GM19438 (cell line): ENCODE results near the gene DLGAP1.
A peak's percentile ranks its signal among the peaks of the same experiment; 100 is the strongest.

Experiments
- ATAC-seq: cut with Tn5 transposase; IDR thresholded peaks from one replicate; pipeline ENCODE4 v1.9.1; 2021; ENCODE audit warnings: low read depth; ENCODE audit not compliant: unreplicated experiment

DLGAP1 gene

DNA sequence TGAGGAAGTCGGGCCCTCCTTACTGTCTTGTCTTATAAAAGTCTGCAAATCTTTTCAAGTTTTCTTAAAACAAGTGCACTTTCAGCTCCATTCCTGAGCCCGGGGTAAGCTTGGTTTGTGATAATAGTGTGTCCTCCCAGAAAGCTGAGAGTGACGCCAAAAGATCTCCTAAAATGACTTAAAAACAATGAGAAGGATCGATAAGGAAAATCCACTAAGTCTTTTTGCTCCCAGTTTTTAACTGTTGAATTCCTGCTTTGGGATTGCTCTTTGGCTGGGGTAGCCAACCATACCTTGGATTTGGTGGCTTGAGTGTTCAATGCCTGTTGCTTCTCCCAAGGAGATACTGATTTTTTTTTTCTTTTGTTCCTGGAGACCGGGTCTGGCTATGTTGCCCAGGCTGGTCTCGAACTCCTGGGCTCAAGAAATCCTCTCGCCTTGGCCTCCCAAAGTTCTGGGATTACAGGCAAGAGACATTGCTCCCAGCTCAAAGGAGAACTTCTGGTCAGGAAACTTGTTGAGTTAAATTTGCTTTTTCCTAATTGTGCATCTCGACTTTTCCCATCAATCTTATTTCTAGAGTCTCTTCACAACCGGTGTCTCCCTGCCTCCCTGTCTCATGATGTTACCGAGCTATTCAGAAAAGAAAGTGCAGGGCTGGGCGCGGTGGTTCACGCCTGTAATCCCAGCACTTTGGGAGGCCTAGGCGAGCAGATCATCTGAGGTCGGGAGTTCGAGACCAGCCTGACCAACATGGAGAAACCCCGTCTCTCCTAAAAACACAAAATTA lies 1002.2 kb downstream of the DLGAP1 start:
- no peak for ATAC-seq

DNA sequence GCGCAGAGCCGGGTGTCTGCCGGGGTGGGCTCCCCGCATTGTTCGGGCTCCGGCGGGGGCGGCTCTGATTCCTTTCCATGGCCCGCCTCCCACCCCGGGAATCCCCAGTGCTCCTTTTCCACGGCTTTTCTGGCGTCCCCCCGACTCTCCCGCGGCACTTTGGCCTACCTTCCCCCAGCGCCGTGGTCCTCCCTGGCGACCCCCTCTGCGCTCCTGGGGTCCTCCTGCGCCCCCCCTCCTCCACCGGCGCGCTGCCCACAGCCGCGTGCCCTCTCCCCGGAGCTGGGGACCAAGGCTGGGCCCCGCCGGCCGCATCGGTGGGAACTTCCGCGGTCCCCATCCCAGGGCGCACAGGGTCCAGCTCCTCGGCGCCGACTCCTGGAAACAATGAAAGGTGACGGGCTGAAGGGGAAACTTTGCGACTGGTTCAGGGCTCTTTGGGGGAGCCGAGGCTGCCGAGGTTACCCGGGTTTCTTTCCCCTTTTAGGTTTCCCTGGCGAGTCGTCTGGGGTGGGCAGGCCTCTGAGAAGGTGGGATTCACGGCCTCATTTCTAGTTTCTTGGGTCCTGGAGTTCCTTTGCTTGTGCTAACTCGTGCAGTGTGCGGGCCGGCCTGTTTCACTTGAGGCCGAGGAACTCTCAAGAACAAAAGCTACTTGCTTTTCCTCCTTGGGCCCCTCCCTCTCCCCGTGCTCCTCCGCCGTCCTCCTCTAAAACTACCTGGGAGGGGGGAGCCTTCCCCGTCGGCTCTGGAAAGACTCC lies 1002.9 kb downstream of the DLGAP1 start:
- no peak for ATAC-seq

DNA sequence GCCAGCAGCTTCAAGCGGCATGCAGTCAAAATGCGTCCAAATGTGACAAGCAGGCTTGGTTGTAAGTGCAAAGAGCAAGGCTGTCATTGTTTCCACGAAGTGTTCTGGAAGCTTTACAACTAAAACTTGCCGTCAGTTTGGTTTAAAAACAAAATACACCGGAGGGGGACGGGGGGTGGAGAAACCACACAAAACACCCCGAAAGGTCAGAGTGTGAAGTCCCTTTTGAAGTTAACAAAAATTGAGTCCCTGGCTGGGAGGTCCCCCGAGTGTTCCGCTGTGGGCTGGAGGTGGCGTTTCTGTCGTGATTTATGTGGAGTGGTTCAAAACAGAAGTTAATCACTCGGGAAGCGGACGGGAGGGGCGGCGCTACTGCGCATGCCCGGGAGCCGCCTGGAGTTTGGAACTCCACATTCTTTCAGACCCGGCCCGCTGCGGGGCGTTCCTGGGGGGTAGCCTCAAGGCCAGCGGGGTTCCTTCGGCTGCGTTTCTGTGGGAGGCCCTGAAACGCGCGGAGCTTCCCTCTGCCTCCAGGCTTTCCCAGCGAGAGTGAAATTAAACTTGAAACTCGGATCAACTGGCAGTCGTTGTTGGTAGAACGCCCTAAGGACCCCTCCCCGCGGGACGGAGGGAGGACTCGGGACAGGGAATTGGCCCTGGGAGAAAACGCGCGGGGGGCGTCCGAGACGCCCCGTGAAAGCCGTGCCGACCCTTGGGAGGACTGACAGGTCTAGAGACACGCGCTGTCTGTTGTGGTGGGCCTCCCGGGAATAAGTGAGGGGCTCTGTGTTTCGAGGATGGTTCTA lies 1003.7 kb downstream of the DLGAP1 start:
- no peak for ATAC-seq

DNA sequence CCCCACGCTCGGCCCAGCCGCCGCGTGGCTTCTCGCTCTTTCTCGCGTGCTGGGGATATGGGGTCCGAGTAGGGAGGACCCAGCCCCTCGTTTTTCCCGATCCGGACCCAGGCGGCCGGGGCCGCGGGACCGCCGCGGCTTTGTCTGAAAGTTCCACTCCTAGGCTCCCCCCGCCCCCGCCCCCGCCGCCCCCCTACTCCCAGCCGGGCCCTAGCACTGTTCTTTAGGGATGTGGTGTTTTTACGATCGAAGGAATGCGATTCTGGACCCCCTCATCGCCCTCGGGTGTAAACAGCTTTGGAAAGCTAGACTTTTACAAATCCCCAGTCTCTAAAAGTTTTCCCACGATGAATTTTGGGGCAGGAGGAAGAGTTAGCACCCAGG lies 1004.3 kb downstream of the DLGAP1 start:
- no peak for ATAC-seq

DNA sequence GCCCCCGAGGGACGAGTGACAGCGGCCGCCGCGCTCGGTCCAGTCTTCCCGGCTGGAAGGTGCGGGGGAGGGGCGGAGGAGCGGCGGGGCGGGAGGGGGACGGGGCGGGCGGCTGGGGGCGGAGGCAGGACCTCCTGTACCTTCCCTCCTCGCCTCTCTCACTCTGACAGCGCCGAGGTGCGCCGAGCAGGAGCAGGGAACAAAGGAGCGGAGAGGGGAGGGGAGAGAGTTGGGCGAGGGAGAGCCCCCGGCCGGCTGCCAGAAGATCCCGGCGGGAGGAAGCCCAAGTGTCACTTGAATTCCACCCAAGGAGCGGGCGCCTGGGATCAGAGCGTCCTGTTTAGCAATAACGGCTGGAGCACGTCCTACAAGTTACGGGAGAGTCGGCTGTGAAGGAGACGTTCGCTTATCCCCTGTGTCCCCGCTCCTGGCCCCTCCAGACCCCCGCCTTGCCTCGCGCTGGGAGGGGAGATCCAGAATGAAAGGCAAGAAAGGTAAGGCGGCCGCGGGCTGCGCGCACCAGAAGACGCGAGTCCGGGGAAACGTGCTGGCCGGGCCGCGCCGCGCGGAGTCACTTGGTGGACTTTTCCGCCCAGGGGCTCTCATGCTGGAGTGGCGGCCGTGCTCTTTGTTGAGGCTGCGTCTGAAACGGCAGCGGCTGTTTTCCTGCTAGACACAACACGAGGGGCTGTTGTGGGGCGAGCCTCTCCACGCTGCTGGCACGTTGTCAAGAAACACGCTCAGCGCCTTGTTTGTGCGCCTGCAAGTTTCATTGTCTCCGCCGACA lies 1004.9 kb downstream of the DLGAP1 start, which contains the start of gene TGIF1:
TSS of gene TGIF1 (plus strand) at position 161 of the 787 bp plus-strand sequence. CDS start at position 479, 318 bp downstream.
- no peak for ATAC-seq

DNA sequence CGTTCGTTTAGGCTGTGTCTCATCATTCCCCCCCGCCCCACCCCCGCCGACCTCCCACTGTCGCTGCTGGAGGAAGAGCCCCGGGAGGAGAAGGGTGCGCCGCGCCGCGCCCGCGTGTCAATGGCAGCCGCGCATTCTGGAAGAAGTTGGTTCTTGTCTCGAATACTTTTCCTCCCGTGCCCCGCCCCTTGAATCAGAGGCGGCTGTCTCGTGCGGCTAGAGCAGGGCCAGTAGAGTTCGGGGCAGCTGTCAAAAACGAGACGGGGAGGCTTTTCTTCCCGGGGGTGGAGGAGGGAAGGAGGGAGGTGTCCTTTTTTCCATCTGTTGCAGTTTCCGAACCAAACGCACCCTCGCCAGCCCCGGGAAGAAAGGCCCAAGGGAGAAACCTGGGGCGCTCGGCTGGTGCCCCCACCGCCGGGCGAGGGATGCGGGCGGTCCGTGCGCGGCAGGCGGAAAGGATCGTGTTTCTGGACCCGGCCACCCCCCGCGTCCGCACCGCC lies 1005.5 kb downstream of the DLGAP1 start:
- peak; percentile 11 for ATAC-seq

DNA sequence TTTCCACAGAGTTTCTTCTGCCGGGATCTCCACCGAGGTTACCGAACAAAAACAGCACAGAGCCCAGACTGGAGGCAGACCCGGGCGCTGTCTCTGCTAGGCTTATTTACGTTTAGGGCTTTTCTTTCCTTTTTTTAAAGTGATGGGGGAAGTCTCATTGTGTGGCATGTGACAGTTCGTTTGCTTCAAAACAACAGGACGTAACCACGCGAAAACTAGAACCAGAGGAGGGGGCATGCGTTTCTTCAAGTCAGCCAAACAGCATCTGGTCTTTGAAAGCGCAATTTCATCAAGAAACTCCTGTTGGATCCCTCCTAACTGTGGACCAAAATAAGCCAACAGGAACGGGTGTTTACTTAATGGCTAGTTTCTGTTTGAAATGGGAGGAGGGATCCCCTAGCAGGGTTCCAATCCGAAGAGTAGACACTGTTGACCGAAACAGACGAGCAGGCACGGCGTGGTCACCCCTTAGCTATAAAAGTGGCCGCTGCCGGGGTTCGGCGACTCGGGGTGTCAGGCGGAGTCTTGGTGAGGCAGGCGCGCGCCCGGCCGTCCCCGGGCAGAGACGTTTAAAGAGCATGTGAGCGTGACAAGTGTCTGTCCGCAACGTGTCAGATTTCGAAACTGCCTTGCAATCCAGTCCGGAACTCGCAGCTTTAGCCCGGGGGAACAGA lies 1006.1 kb downstream of the DLGAP1 start:
- peak; percentile 47 for ATAC-seq

DNA sequence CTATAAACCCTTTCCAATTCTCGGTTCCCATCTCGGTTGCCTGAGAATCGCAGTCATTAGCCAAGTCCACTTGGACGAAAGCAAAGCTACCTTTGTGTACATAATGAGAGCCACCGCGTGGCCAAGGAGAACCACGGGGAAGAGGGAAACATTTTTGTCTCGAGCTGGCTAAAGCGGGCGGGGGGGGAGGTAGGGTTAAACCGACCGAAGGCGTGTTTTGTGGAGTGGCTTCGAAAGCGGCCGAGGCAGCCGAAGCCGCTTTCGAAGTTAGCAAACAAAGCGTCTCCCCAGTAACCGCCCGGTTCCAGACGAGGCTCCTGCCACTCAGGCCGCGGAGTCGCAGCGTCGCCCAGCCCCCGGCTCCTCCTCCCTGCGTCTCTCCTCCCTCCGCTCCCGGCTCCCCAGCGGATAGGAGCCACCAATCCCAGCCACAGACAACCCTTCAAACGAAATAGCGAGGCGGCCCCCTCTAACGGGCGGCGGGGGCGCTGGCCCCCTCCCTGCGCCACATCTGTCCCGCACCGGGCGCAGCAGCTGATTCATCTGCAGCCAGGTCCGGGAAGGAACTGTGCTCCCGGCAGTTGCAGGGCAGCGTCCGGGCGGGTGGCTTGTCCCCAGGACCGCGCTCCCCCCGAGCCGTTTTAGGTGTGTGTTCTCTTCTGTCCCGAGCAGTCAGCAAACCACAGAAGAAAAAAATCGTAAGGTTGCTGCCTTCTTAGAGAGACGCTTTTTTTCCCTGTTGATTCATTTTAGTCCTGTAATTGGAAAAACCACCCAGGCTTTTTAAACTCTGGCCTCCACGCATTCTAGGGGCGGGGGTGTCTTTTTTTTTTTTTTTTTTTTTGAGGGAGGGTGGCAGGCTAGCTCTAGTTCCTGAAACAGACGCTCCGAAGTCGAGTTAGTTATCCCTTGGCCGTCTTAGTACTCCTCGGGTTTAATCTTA lies 1006.9 kb downstream of the DLGAP1 start:
- peak; percentile 64 for ATAC-seq

DNA sequence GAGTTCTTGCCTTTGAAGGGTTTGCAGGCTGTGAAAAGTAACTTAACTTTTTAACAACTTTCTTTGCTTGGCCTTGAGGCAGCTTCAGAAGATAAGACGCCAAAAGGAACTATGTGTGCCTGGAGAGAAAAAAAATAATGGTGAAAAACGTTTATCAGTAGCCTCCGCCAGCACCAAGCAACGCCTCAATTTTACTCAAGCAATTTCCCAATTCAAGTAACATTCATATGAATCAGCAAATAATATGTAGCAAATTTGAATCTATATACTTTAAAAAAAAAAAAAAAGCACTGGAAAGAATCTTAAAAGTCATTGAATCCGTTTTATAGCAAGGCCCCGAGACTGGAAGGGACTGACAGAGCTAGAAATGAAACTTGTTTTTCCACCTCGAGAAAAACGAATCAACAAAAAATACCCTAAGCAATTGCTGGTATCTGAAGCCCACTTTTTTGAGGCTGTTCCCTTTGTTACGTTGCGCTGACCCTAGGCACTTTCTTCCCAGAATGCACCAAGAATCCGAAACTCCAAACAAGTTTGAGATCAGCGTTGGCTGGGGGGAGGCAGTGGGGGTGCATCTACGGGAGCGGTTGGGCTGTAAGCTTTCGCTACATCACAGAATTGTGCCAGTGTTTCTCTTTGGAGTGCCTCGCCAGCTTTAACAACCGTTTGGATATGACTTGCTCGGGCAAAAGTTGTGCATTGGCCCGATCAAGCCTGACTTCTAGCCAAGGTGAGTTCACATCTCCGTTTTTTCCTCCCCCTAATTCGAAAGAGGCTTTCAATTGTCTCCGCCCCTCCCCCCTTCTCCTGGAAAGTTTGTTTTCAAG lies 1007.8 kb downstream of the DLGAP1 start:
- ATAC-seq = no peak
